Measurements from ENCODE around the gene COL9A1.

DNA sequence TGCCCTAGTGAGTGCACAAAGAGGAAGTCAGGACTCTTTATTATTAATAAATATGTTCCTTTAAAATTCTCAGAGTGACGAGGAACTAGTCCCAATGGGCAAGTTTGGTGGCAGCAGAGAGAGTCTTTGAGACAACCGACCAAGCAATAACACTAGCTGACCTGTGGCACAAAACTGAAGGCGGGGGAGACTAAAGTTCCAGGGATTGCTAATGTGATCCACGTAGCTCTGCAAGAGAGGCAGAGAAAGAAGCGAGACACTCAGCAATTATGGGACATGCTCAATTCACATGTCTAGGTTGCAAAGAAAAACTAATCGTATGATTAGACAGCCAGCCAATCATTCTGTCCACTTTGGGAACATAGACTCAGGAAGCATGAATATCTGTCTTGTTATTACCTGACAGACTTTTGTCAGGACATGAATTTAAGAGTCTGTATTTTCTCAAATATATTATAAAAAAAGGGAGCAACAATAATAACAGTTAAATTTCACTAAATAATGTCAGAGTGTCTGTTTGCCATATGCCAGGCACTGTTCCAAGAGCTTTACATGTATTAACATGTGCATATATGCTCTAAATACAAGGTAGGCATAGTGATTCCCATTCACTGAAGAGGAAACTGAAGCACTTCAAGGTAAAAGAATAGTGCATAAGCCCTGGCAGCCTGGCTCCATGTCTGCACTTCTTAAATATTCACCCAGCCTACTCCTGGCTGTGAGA lies 81.0 kb downstream of the COL9A1 start:
- TF ChIP-seq, protein P1, sequence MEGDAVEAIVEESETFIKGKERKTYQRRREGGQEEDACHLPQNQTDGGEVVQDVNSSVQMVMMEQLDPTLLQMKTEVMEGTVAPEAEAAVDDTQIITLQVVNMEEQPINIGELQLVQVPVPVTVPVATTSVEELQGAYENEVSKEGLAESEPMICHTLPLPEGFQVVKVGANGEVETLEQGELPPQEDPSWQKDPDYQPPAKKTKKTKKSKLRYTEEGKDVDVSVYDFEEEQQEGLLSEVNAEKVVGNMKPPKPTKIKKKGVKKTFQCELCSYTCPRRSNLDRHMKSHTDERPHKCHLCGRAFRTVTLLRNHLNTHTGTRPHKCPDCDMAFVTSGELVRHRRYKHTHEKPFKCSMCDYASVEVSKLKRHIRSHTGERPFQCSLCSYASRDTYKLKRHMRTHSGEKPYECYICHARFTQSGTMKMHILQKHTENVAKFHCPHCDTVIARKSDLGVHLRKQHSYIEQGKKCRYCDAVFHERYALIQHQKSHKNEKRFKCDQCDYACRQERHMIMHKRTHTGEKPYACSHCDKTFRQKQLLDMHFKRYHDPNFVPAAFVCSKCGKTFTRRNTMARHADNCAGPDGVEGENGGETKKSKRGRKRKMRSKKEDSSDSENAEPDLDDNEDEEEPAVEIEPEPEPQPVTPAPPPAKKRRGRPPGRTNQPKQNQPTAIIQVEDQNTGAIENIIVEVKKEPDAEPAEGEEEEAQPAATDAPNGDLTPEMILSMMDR (IDR thresholded peaks at IDR 0.05): no peak
- TF ChIP-seq POLR2A (IDR thresholded peaks at IDR 0.05): no peak
